ENCODE data around the gene HACD3.
"Not testable (repeated sequence)": the region's sequence is repeated elsewhere in the genome, so short reads cannot be mapped to it uniquely, and the experiment has no call there.

Gene HACD3

DNA sequence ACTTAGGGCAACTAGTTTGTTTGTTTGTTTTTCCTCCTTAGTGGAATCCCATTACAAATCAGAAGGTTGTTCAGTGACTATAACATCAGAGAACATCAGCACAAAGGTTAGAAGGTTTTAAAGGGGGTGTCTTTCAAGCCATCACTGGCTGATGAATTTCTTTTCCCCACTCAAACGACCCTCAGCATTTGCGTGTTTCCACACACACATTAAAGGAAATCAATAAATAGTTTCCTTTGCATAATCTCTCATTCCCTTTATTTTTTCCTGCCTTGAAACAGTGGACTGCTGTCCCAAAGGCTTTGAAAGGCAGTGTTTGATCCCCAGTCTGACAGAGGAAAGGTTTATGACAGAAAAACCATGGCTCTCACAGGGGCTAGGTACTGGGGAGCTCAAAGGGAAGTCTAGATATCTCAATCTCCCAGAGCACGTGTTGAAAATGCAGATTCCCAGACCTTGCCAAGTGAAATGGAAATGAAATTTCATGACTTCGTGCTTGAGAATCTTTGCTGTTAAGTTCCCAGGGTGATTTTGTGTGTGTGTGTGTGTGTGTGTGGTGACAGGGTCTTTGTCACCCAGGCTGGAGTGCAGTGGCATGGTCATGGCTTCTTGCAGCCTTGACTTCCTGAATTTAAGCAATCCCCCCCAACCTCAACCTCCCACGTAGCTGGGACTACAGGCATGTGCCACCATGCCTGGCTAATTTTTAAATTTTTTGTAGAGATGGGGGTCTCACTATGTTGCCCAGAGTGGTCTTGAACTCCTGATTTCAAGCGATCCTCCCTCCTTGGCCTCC lies 82.9 kb downstream of the HACD3 start:
- H4K8ac ChIP-seq (ENCODE audit: low read depth, low read length), result no peak overlapping the region
- no peak overlapping the region for H2BK120ac ChIP-seq (ENCODE audit: low read depth, low read length)
- WGBS, 2 donors (ENCODE audit: extremely low coverage in 2 of 2, insufficient read length in 2 of 2, insufficient replicate concordance in 1 of 2), result no CpG with 5 or more reads among the region's 6 CpGs
- H3K36me3 ChIP-seq (replicated peaks in 1 of 2; ENCODE audit: control insufficient read depth in 2 of 2, insufficient read depth in 2 of 2, low read length in 2 of 2), result no peaks in the 10 kb centered on the region
- H3K4me3 ChIP-seq (ENCODE audit: low read length in 2 of 2), result no peak overlapping the region
- no peaks in the 10 kb centered on the region for H3K79me1 ChIP-seq (ENCODE audit: low read depth, low read length)
- no peak for DNase-seq (ENCODE audit: low spot score)
- H2BK5ac ChIP-seq (ENCODE audit: low read length), result no peak overlapping the region
- no peak overlapping the region for H3K4ac ChIP-seq (ENCODE audit: low read length)
- H3K27ac ChIP-seq (replicated peaks; ENCODE audit: low read length), result no peak overlapping the region
- no peak overlapping the region for H2AFZ ChIP-seq (ENCODE audit: low read length)
- H3K27me3 ChIP-seq (ENCODE audit: control insufficient read depth in 3 of 3, insufficient read depth in 3 of 3, low read depth in 1 of 3, low read length in 3 of 3), result no peaks in the 10 kb centered on the region
- peaks cover 8 to 14% of the 10 kb centered on the region in 2 donors for H3K4me1 ChIP-seq (ENCODE audit: control insufficient read depth in 2 of 2, insufficient read depth in 1 of 2, low read depth in 1 of 2, low read length in 2 of 2)
- H2AK5ac ChIP-seq (ENCODE audit: low read depth, low read length), result no peak overlapping the region
- H3K18ac ChIP-seq (ENCODE audit: low read length), result no peak overlapping the region
- no peak overlapping the region for H3K4me2 ChIP-seq (ENCODE audit: insufficient read depth, low read length, poor library complexity, severe bottlenecking)
- H3K14ac ChIP-seq (ENCODE audit: low read length), result no peak overlapping the region
- H2BK15ac ChIP-seq (ENCODE audit: low read length), result no peak overlapping the region
- H3K9me3 ChIP-seq (replicated peaks in 1 of 2; ENCODE audit: control insufficient read depth in 2 of 2, insufficient read depth in 1 of 2, low read depth in 1 of 2, low read length in 2 of 2), result no peaks in the 10 kb centered on the region
- H3K23ac ChIP-seq (ENCODE audit: low read depth, low read length, poor library complexity), result no peak overlapping the region
- no peak overlapping the region for H3K9ac ChIP-seq (ENCODE audit: low read depth, low read length, poor library complexity)
- H4K91ac ChIP-seq (ENCODE audit: low read depth, low read length, poor library complexity), result no peak overlapping the region
- no peak overlapping the region for H2BK12ac ChIP-seq (ENCODE audit: low read length)

DNA sequence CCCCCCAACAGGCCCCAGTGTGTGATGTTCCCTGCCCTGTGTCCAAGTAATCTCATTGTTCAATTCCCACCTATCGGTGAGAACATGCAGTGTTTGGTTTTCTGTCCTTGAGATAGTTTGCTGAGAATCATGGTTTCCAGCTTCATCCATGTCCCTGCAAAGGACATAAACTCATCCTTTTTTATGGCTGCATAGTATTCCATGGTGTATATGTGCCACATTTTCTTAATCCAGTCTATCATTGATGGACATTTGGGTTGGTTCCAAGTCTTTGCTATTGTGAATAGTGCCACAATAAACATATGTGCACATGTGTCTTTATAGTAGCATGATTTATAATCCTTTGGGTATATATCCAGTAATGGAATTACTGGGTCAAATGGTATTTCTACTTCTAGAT lies 85.6 kb downstream of the HACD3 start:
- not testable (repeated sequence) for H2AFZ ChIP-seq (ENCODE audit: low read length); H3K4me2 ChIP-seq (ENCODE audit: insufficient read depth, low read length, poor library complexity, severe bottlenecking); H2BK5ac ChIP-seq (ENCODE audit: low read length)

GRCh38 chr15:65618560-65619109 lies 88.4 kb downstream of the HACD3 start:
- H4K8ac ChIP-seq (ENCODE audit: low read depth, low read length), result no peak overlapping the region
- no peak overlapping the region for H2AFZ ChIP-seq (ENCODE audit: low read length)
- H3K79me1 ChIP-seq (ENCODE audit: low read depth, low read length), result no peaks in the 10 kb centered on the region
- no peak overlapping the region for H2BK15ac ChIP-seq (ENCODE audit: low read length)
- H3K4ac ChIP-seq (ENCODE audit: low read length), result no peak overlapping the region
- no peaks in the 10 kb centered on the region for H3K9me3 ChIP-seq (replicated peaks in 1 of 2; ENCODE audit: control insufficient read depth in 2 of 2, insufficient read depth in 1 of 2, low read depth in 1 of 2, low read length in 2 of 2)
- H2BK12ac ChIP-seq (ENCODE audit: low read length), result no peak overlapping the region
- no peak overlapping the region for H3K23ac ChIP-seq (ENCODE audit: low read depth, low read length, poor library complexity)
- H3K4me3 ChIP-seq (ENCODE audit: low read length in 2 of 2), result no peak overlapping the region
- no peak overlapping the region for H2AK5ac ChIP-seq (ENCODE audit: low read depth, low read length)
- H4K91ac ChIP-seq (ENCODE audit: low read depth, low read length, poor library complexity), result no peak overlapping the region
- no peak for DNase-seq (ENCODE audit: low spot score)
- no CpG with 5 or more reads among the region's 5 CpGs for WGBS, 2 donors (ENCODE audit: extremely low coverage in 2 of 2, insufficient read length in 2 of 2, insufficient replicate concordance in 1 of 2)
- H3K9ac ChIP-seq (ENCODE audit: low read depth, low read length, poor library complexity), result no peak overlapping the region
- H3K18ac ChIP-seq (ENCODE audit: low read length), result no peak overlapping the region
- H3K4me2 ChIP-seq (ENCODE audit: insufficient read depth, low read length, poor library complexity, severe bottlenecking), result no peak overlapping the region
- no peaks in the 10 kb centered on the region for H3K4me1 ChIP-seq (ENCODE audit: control insufficient read depth in 2 of 2, insufficient read depth in 1 of 2, low read depth in 1 of 2, low read length in 2 of 2)
- no peak overlapping the region for H2BK5ac ChIP-seq (ENCODE audit: low read length)
- H3K14ac ChIP-seq (ENCODE audit: low read length), result no peak overlapping the region
- no peaks in the 10 kb centered on the region for H3K27me3 ChIP-seq (ENCODE audit: control insufficient read depth in 3 of 3, insufficient read depth in 3 of 3, low read depth in 1 of 3, low read length in 3 of 3)
- no peak overlapping the region for H2BK120ac ChIP-seq (ENCODE audit: low read depth, low read length)
- H3K27ac ChIP-seq (replicated peaks; ENCODE audit: low read length), result no peak overlapping the region
- no peaks in the 10 kb centered on the region for H3K36me3 ChIP-seq (replicated peaks in 1 of 2; ENCODE audit: control insufficient read depth in 2 of 2, insufficient read depth in 2 of 2, low read length in 2 of 2)

More for the DNA sequence above, 85.6 kb downstream of the HACD3 start:
- H3K36me3 ChIP-seq (replicated peaks in 1 of 2; ENCODE audit: control insufficient read depth in 2 of 2, insufficient read depth in 2 of 2, low read length in 2 of 2); H3K9me3 ChIP-seq (replicated peaks in 1 of 2; ENCODE audit: control insufficient read depth in 2 of 2, insufficient read depth in 1 of 2, low read depth in 1 of 2, low read length in 2 of 2); H3K27me3 ChIP-seq (ENCODE audit: control insufficient read depth in 3 of 3, insufficient read depth in 3 of 3, low read depth in 1 of 3, low read length in 3 of 3); H2AK5ac ChIP-seq (ENCODE audit: low read depth, low read length); DNase-seq (ENCODE audit: low spot score); H3K4me3 ChIP-seq (ENCODE audit: low read length in 2 of 2); H3K18ac ChIP-seq (ENCODE audit: low read length); H2BK120ac ChIP-seq (ENCODE audit: low read depth, low read length); H2BK15ac ChIP-seq (ENCODE audit: low read length); H3K79me1 ChIP-seq (ENCODE audit: low read depth, low read length); H4K8ac ChIP-seq (ENCODE audit: low read depth, low read length); H3K23ac ChIP-seq (ENCODE audit: low read depth, low read length, poor library complexity); H3K27ac ChIP-seq (replicated peaks; ENCODE audit: low read length); H4K91ac ChIP-seq (ENCODE audit: low read depth, low read length, poor library complexity); H3K14ac ChIP-seq (ENCODE audit: low read length); H2BK12ac ChIP-seq (ENCODE audit: low read length); H3K9ac ChIP-seq (ENCODE audit: low read depth, low read length, poor library complexity); H3K4ac ChIP-seq (ENCODE audit: low read length): not testable (repeated sequence)
- H3K4me1 ChIP-seq (ENCODE audit: control insufficient read depth in 2 of 2, insufficient read depth in 1 of 2, low read depth in 1 of 2, low read length in 2 of 2), result peaks cover 8 to 10% of the 10 kb centered on the region in 2 donors
- no CpG with 5 or more reads among the region's 1 CpG for WGBS, 2 donors (ENCODE audit: extremely low coverage in 2 of 2, insufficient read length in 2 of 2, insufficient replicate concordance in 1 of 2)

DNA sequence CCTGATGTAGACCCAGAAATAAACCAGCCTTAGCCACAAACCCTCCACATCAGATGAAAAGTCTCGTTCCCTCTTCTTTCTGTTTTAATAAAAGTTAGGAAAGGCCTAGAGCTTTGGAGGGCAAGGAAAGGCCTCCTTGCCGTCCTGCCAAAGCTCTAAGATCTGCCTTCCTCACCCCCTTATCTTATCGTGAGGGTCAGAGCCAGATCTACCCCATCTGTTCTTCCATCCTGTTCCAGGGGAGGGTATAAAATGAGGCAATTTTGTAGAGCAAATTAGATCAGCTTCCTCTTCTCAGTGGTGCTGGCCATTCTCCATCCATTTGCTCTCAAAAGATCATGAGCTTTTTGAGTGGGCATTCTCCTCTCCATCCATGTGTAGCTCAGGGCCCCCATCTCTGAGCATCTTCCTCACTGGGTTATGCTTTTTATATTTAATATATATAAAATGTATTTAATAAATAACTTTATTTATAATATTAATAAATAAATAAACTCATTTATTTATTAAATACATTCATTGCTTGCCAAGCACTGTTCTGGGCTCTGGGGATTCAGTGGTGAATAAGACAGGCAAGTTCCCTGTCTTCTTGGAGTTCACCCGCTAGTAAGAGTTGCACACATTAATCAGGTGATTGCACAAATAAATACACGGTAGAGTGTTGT lies 89.5 kb downstream of the HACD3 start:
- H3K4ac ChIP-seq (ENCODE audit: low read length), result no peak overlapping the region
- H2BK15ac ChIP-seq (ENCODE audit: low read length), result no peak overlapping the region
- no peak overlapping the region for H2AK5ac ChIP-seq (ENCODE audit: low read depth, low read length)
- no peak overlapping the region for H3K4me2 ChIP-seq (ENCODE audit: insufficient read depth, low read length, poor library complexity, severe bottlenecking)
- H3K36me3 ChIP-seq (replicated peaks in 1 of 2; ENCODE audit: control insufficient read depth in 2 of 2, insufficient read depth in 2 of 2, low read length in 2 of 2), result peaks cover 0 to 5% of the 10 kb centered on the region in 2 donors
- H2BK120ac ChIP-seq (ENCODE audit: low read depth, low read length), result no peak overlapping the region
- no peak overlapping the region for H3K14ac ChIP-seq (ENCODE audit: low read length)
- no peak overlapping the region for H4K8ac ChIP-seq (ENCODE audit: low read depth, low read length)
- H2BK12ac ChIP-seq (ENCODE audit: low read length), result no peak overlapping the region
- H2AFZ ChIP-seq (ENCODE audit: low read length), result no peak overlapping the region
- no peak overlapping the region for H4K91ac ChIP-seq (ENCODE audit: low read depth, low read length, poor library complexity)
- no peaks in the 10 kb centered on the region for H3K4me1 ChIP-seq (ENCODE audit: control insufficient read depth in 2 of 2, insufficient read depth in 1 of 2, low read depth in 1 of 2, low read length in 2 of 2)
- H3K9ac ChIP-seq (ENCODE audit: low read depth, low read length, poor library complexity), result no peak overlapping the region
- WGBS, 2 donors (ENCODE audit: extremely low coverage in 2 of 2, insufficient read length in 2 of 2, insufficient replicate concordance in 1 of 2), result no CpG with 5 or more reads among the region's 5 CpGs
- no peaks in the 10 kb centered on the region for H3K9me3 ChIP-seq (replicated peaks in 1 of 2; ENCODE audit: control insufficient read depth in 2 of 2, insufficient read depth in 1 of 2, low read depth in 1 of 2, low read length in 2 of 2)
- no peaks in the 10 kb centered on the region for H3K27me3 ChIP-seq (ENCODE audit: control insufficient read depth in 3 of 3, insufficient read depth in 3 of 3, low read depth in 1 of 3, low read length in 3 of 3)
- no peak overlapping the region for H2BK5ac ChIP-seq (ENCODE audit: low read length)
- no peak overlapping the region for H3K18ac ChIP-seq (ENCODE audit: low read length)
- DNase-seq (ENCODE audit: low spot score), result no peak
- H3K23ac ChIP-seq (ENCODE audit: low read depth, low read length, poor library complexity), result no peak overlapping the region
- no peaks in the 10 kb centered on the region for H3K79me1 ChIP-seq (ENCODE audit: low read depth, low read length)
- H3K27ac ChIP-seq (replicated peaks; ENCODE audit: low read length), result no peak overlapping the region
- no peak overlapping the region for H3K4me3 ChIP-seq (ENCODE audit: low read length in 2 of 2)
